Heart left ventricle (tissue), 16 donors: ENCODE results near the gene GNG3. TPM values are rescaled to one million over a fixed set of nuclear protein-coding genes. Genes with fewer than 3 reads are reported as not detected.
"Not testable (repeated sequence)": the region's sequence is repeated elsewhere in the genome, so short reads cannot be mapped to it uniquely, and the experiment has no call there.

Experiments used
- ATAC-seq, 4 donors: fragments of 200-7000 bp; cut with Tn5 transposase; one replicate each; pipeline ENCODE4 v1.9.1; 2020 to 2022; ENCODE audit warnings: moderate library complexity in 4 of 4, mild to moderate bottlenecking in 3 of 4, moderate number of reproducible peaks in 1 of 4
- DNase-seq, 5 donors: peaks; one replicate each; pipeline ENCODE4 v3.0.0-alpha.2; 2020
- H3K27ac ChIP-seq, 12 donors: fragments of 200-600 bp; sonication (generic) in 4 of 12; one replicate each; pipeline versions ENCODE4 v1.5.0 to v1.8.0; 2016 to 2022; ENCODE audit warnings: mild to moderate bottlenecking in 2 of 12
- H3K27me3 ChIP-seq, 9 donors: fragments of 200-600 bp; sonication (generic) in 2 of 9; one replicate each; pipeline versions ENCODE4 v1.5.1 to v1.8.0; 2016 to 2022; ENCODE audit warnings: mild to moderate bottlenecking in 3 of 9
- H3K36me3 ChIP-seq, 9 donors: fragments of 200-600 bp; sonication (generic) in 2 of 9; one replicate each; pipeline versions ENCODE4 v1.5.0 to v1.8.0; 2018 to 2022; ENCODE audit warnings: mild to moderate bottlenecking in 2 of 9
- H3K4me1 ChIP-seq, 12 donors: fragments of 200-600 bp; sonication (generic) in 4 of 12; one replicate each; pipeline versions ENCODE4 v1.5.0 to v1.8.0; 2016 to 2022; ENCODE audit warnings: mild to moderate bottlenecking in 3 of 12
- H3K4me3 ChIP-seq, 12 donors: fragments of 200-600 bp; sonication (generic) in 4 of 12; one replicate each; pipeline versions ENCODE4 v1.5.0 to v1.8.0; 2017 to 2022; ENCODE audit warnings: mild to moderate bottlenecking in 9 of 12, moderate library complexity in 4 of 12
- H3K9me3 ChIP-seq, 12 donors: fragments of 200-600 bp; sonication (generic) in 4 of 12; one replicate each; pipeline versions ENCODE4 v1.5.0 to v1.8.0; 2016 to 2022; ENCODE audit warnings: mild to moderate bottlenecking in 1 of 12
- POLR2A ChIP-seq, 2 donors: fragments of 450-650 bp; IDR thresholded peaks; one replicate each; pipeline ENCODE4 v1.6.1; 2017; ENCODE audit warnings: antibody characterized with exemption in 2 of 2, mild to moderate bottlenecking in 2 of 2, moderate library complexity in 2 of 2
- WGBS, 4 donors: extraction: QIAGEN DNeasy Blood & Tissue Kit in 2 of 4; methylation state at CpG; one replicate each; pipeline versions ENCODE4 v1.1.5 to v1.1.7; 2013 to 2018; 5-methylcytosine and 5-hydroxymethylcytosine counted together
- intact Hi-C, 10 donors: fragments of 100-400 bp; cut with DNase I; formaldehyde crosslinking; loops; one replicate each; pipeline versions ENCODE4 v1.11.1 to v1.14.2; 2022
- polyA plus RNA-seq, 2 donors: library from polyadenylated mRNA; stranded (reverse); fragments of 200-250 nt; gene quantifications; one replicate each; pipeline ENCODE4 v1.2.3, GENCODE V29; 2013
- total RNA-seq, 9 donors: library from RNA; depleted of rRNA in 2 of 9; stranded (reverse); fragments of >200 nt in 2 of 9; fragmentation: NEBNext Ultra II Directional in 3 of 9; extraction: Animal tissue kit (Norgen Biotek cat#: 25700) in 3 of 9; gene quantifications; one replicate each; pipeline versions ENCODE4 v1.1.0 to v1.2.4, GENCODE V29; 2016 to 2023
- TF ChIP-seq, protein P1 (sequence below), 12 donors: fragments of 200-600 bp; sonication (generic) in 4 of 12; IDR thresholded peaks; one replicate each; pipeline versions ENCODE4 v1.5.0 to v1.8.0; 2018 to 2022; ENCODE audit warnings: antibody characterized with exemption in 12 of 12, mild to moderate bottlenecking in 5 of 12
- donor health status: ischemic (EF 13 %, LVEDD 7.1; RV severe dilation, severe dysfunction).
- donor health status: healthy with polysubstance abuse.
- donor health status: DM: no; HTN: yes; CAD: no.
- donor health status: DM: no; HTN: no; CAD: no.
- donor health status: ischemic (EF 25% LVEDD 6.9; RV normal size, moderate dysfunction).
- donor health status: ischemic (EF 25% LVEDD 5.7; RV mildly dilated, moderate dysfunction).
- donor health status: healthy.
- donor health status: DM: yes; HTN: yes; CAD: no.
- donor health status: ischemic (EF 35%, LVEDD 5.7; RV mildly dilated, moderate dysfunction).
- donor health status: nonischemic (EF 11% LVEDD 7.7; RV severe dilation, severe dysfunction).
- donor health status: DM: yes; HTN: yes; CAD: no.
- donor health status: PGD.
- donor health status: ischemic (EF 29% LVEDD 5.4; RV normal size, mild dysfunction).
- donor health status: nonischemic (EF 23%, LVEDD 6.1; RV moderate dilation, normal function).

GNG3 gene
- total and polyA plus RNA-seq, 11 donors = 0.14 to 0.55 (median 0.29) TPM; not detected in 6

DNA sequence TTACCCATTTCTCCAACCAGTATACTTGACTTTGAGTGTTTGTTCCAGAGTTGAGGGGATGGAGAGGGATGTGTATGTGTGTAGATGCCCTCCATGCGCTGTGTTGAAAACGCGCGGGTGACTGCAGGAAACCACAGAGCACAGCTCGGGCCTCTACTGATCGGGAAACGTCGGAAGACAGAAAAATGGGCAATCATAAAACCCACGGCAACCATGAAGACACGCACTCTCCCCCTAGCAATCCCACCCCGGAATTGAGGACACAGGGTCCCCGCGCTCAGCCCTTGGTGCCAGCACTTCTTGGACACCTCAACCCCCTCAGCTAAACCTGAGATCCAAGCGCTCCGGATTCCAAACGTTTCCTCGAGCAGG, 36.3 kb upstream of the GNG3 start:
- intact Hi-C loops = loop anchor here in 1 of 10 donors (5.0 kb wide), 1 partner anchor 36 kb away; the partner anchor contains the start of genes BSCL2 and GNG3
- H3K4me3 ChIP-seq = peak overlapping the region; percentile 68 to 93 (median 76)
- peaks cover 5 to 60% (median 38%) of the 10 kb centered on the region in 12 donors for H3K4me1 ChIP-seq
- ATAC-seq = peak; percentile 27 to 32 (median 32)
- 1 to 2% (median 1%) methylated on average over 17 of the region's 17 CpGs for WGBS, 4 donors
- no peaks in the 10 kb centered on the region for H3K27me3 ChIP-seq
- TF ChIP-seq, protein P1, sequence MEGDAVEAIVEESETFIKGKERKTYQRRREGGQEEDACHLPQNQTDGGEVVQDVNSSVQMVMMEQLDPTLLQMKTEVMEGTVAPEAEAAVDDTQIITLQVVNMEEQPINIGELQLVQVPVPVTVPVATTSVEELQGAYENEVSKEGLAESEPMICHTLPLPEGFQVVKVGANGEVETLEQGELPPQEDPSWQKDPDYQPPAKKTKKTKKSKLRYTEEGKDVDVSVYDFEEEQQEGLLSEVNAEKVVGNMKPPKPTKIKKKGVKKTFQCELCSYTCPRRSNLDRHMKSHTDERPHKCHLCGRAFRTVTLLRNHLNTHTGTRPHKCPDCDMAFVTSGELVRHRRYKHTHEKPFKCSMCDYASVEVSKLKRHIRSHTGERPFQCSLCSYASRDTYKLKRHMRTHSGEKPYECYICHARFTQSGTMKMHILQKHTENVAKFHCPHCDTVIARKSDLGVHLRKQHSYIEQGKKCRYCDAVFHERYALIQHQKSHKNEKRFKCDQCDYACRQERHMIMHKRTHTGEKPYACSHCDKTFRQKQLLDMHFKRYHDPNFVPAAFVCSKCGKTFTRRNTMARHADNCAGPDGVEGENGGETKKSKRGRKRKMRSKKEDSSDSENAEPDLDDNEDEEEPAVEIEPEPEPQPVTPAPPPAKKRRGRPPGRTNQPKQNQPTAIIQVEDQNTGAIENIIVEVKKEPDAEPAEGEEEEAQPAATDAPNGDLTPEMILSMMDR (IDR thresholded peaks at IDR 0.05) = no peak
- no peak for TF ChIP-seq POLR2A (IDR thresholded peaks at IDR 0.05)
- peaks cover 0 to 50% (median 44%) of the 10 kb centered on the region in 9 donors for H3K36me3 ChIP-seq
- H3K27ac ChIP-seq = peak overlapping the region; percentile 82 to 97 (median 88)
- peak in 1 of 5 donors; percentile 50 for DNase-seq
- H3K9me3 ChIP-seq = no peaks in the 10 kb centered on the region

DNA sequence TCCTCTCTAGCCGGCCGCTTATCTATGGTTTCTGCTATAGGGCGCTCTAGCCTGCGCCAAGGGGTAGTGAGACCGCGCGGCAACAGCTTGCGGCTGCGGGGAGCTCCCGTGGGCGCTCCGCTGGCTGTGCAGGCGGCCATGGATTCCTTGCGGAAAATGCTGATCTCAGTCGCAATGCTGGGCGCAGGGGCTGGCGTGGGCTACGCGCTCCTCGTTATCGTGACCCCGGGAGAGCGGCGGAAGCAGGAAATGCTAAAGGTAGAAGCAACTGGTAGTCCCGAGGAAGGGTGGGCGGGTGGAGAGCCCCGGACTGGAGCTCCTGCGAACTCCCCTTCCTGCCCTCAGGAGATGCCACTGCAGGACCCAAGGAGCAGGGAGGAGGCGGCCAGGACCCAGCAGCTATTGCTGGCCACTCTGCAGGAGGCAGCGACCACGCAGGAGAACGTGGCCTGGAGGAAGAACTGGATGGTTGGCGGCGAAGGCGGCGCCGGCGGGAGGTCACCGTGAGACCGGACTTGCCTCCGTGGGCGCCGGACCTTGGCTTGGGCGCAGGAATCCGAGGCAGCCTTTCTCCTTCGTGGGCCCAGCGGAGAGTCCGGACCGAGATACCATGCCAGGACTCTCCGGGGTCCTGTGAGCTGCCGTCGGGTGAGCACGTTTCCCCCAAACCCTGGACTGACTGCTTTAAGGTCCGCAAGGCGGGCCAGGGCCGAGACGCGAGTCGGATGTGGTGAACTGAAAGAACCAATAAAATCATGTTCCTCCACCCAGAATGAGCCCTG, 35.7 kb upstream of the GNG3 start, which contains the start of the genes LBHD1 and UQCC3:
Gene LBHD1 (minus strand): TSS at position 660 of the 782 bp plus-strand sequence. CDS start 2,236 bp downstream, outside the sequence.
Gene UQCC3 (plus strand): TSS at position 66 of the 782 bp plus-strand sequence. CDS start 73 bp downstream, at position 139.
- peak in 1 of 2 donors; percentile 53 for TF ChIP-seq POLR2A (IDR thresholded peaks at IDR 0.05)
- TF ChIP-seq, protein P1 (IDR thresholded peaks at IDR 0.05) = no peak
- intact Hi-C loops = loop anchor here in 1 of 10 donors (5.0 kb wide), 1 partner anchor 36 kb away; the partner anchor contains the start of genes BSCL2 and GNG3
- peak within 1 kb of the TSS; percentile 82 to 97 (median 88) for H3K27ac ChIP-seq
- no peaks in the 10 kb centered on the region for H3K27me3 ChIP-seq
- peaks cover 0 to 51% (median 47%) of the 10 kb centered on the region in 9 donors for H3K36me3 ChIP-seq
- peaks cover 0 to 54% (median 33%) of the 10 kb centered on the region in 12 donors for H3K4me1 ChIP-seq
- WGBS, 4 donors = 1% methylated on average over 43 to 59 of the region's 59 CpGs
- peak; percentile 77 to 85 (median 83) for DNase-seq
- peak; percentile 78 to 91 (median 86) for ATAC-seq
- H3K4me3 ChIP-seq = peak within 1 kb of the TSS; percentile 68 to 93 (median 76)
- H3K9me3 ChIP-seq = no peaks in the 10 kb centered on the region

DNA sequence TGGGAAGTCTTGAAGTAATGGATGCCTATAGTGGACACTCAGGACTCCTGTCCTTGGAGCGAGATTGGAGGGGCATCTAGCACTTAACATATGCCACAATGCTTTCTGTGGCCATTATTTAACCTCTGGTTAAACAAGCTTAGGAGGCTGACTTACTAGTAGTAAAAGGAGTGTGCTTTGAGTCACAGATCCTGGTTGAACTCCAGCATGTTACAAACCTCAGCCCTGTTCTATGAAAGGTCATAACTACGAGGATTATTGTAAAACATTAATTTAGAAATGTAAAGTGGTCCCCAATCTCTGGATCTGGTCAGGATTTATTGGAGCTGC, 34.3 kb upstream of the GNG3 start:
- intact Hi-C loops = loop anchor here in 1 of 10 donors (5.0 kb wide), 1 partner anchor 34 kb away; the partner anchor contains the start of genes BSCL2 and GNG3
- no peak for TF ChIP-seq POLR2A (IDR thresholded peaks at IDR 0.05)
- TF ChIP-seq, protein P1 (IDR thresholded peaks at IDR 0.05) = no peak
- DNase-seq (no peak), ATAC-seq (no peak)
- peaks cover 0 to 53% (median 49%) of the 10 kb centered on the region in 9 donors for H3K36me3 ChIP-seq
- no peaks in the 10 kb centered on the region for H3K27me3 ChIP-seq
- H3K4me1 ChIP-seq = peaks cover 5 to 54% (median 32%) of the 10 kb centered on the region in 12 donors
- 87 to 93% (median 90%) methylated on average over 2 of the region's 2 CpGs for WGBS, 4 donors
- H3K9me3 ChIP-seq = no peaks in the 10 kb centered on the region
- H3K4me3 ChIP-seq = peak overlapping the region in 2 of 12 donors; percentile 76 to 85
- H3K27ac ChIP-seq = peak overlapping the region in 2 of 12 donors; percentile 85 to 91

DNA sequence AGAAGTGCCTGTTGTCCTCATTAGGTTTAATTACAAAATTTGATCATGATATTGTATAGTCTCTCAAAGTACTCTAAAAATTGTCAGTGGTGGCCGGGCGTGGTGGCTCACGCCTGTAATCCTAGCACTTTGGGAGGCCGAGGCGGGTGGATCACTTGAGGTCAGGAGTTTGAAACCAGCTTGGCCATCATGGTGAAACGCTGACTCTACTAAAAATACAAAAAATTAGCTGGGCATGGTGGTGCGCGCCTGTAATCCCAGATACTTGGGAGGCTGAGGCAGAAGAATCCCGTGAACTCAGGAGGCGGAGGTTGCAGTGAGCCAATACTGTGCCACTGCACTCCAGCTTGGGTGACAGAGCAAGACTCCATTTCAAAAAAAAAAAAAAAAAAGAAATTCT, 32.1 kb upstream of the GNG3 start:
- intact Hi-C loops = loop anchor here in 1 of 10 donors (5.0 kb wide), 1 partner anchor 73 kb away; the partner anchor contains the start of gene MTA2
- not testable (repeated sequence) for H3K4me3 ChIP-seq, H3K27me3 ChIP-seq, ATAC-seq, H3K9me3 ChIP-seq, H3K27ac ChIP-seq
- DNase-seq = peak in 1 of 5 donors; percentile 25
- WGBS, 4 donors = 89 to 98% (median 93%) methylated on average over 10 of the region's 10 CpGs
- H3K36me3 ChIP-seq = peaks cover 0 to 53% (median 49%) of the 10 kb centered on the region in 9 donors
- peaks cover 7 to 58% (median 32%) of the 10 kb centered on the region in 12 donors for H3K4me1 ChIP-seq
